Activated naive CD8-positive, alpha-beta T cell (primary cell): ENCODE measurements around the gene H2BK1.

Experiments
- H3K27ac Mint-ChIP-seq: one replicate; pipeline ENCODE4 v1.8.0; 2021; ENCODE audit warnings: mixed read lengths
- H3K27me3 Mint-ChIP-seq: one replicate; pipeline ENCODE4 v1.8.0; 2021; ENCODE audit warnings: mixed read lengths
- H3K36me3 Mint-ChIP-seq: one replicate; pipeline ENCODE4 v1.8.0; 2021; ENCODE audit warnings: mixed read lengths
- H3K4me1 Mint-ChIP-seq: one replicate; pipeline ENCODE4 v1.8.0; 2021; ENCODE audit warnings: low read depth, mixed read lengths
- H3K4me3 Mint-ChIP-seq: one replicate; pipeline ENCODE4 v1.8.0; 2021; ENCODE audit warnings: mild to moderate bottlenecking, mixed read lengths
- H3K9me3 Mint-ChIP-seq: one replicate; pipeline ENCODE4 v1.8.0; 2021; ENCODE audit warnings: low read depth, mixed read lengths

H2BK1 gene

DNA sequence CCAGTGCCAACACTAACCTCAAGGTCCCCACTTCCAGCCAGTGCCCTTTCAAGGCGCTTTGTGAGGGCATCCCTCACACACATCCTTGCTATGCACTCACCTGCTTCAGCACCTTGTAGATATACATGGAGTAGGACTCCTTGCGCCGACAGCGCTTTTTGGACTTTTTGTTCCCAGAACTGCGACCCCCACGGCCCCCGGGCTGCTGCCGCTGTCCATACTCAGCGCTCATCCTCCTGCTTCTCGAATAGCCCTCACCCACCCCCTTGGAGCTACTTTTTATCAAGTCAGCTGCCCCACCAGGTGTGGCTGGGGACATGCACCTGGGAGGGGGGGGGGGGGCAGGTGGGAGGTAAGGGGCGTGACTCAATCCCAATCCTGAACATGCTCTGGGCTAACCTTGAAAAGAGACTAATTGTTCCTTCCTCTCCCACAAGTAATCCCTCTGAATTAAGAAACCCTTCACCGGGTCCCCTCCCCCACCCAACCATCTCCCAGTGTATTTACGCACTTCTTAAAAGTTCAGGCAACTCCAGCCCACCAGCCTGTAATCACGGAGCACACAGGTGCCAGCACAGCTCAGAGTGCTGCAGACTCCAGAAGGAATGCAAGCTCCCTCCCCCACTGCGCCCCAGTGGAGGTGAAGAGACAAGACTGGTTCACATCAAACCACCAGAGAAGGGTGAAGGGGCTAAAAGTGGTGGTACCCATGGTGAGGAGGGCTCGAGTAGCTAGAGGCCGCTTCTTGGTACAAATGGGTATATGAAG, at the start of gene H2BK1:
Gene H2BK1 (minus strand): TSS at position 402 of the 768 bp plus-strand sequence. CDS start 170 bp downstream, at position 232.
- H3K4me1 Mint-ChIP-seq = peaks cover 24% of the 10 kb centered on the region
- no peaks in the 10 kb centered on the region for H3K27me3 Mint-ChIP-seq
- no peak within 1 kb of the TSS for H3K4me3 Mint-ChIP-seq
- no peak within 1 kb of the TSS for H3K27ac Mint-ChIP-seq
- no peaks in the 10 kb centered on the region for H3K9me3 Mint-ChIP-seq
- H3K36me3 Mint-ChIP-seq = no peaks in the 10 kb centered on the region

DNA sequence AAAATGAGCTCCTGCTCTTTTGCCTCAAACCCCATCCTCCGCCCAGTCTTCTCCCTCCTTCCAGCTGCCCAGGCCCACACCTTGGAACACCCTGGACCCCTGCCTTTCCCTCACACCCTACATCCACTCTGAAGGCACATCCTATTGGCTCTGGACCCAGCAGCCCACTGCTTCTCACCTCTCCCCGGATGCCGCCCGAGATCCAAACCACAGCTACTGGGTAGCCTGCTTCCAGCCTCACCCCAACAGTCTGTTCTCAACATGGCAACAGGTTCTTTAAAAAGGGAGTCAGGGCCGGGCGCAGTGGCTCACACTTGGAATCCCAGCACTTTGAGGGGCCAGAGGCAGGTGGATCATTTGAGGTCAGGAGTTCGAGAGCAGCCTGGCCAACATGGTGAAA, 47.7 kb upstream of the H2BK1 start:
- H3K4me1 Mint-ChIP-seq = no peaks in the 10 kb centered on the region
- H3K27ac Mint-ChIP-seq = no peak overlapping the region
- no peaks in the 10 kb centered on the region for H3K27me3 Mint-ChIP-seq
- no peaks in the 10 kb centered on the region for H3K36me3 Mint-ChIP-seq
- no peak overlapping the region for H3K4me3 Mint-ChIP-seq
- H3K9me3 Mint-ChIP-seq = no peaks in the 10 kb centered on the region

GRCh38 chr7:151256410-151257045, 46.2 kb upstream of the H2BK1 start:
- Mint-ChIP-seq H3K27ac (no peak overlapping the region), H3K27me3 (no peaks in the 10 kb centered on the region), H3K4me3 (no peak overlapping the region), H3K4me1 (peaks cover 6% of the 10 kb centered on the region), H3K9me3 (no peaks in the 10 kb centered on the region), H3K36me3 (no peaks in the 10 kb centered on the region)

- no peaks in the 10 kb centered on the region for H3K27me3 Mint-ChIP-seq
- H3K4me3 Mint-ChIP-seq = no peak overlapping the region
- no peaks in the 10 kb centered on the region for H3K9me3 Mint-ChIP-seq
- no peaks in the 10 kb centered on the region for H3K36me3 Mint-ChIP-seq
- peaks cover 15% of the 10 kb centered on the region for H3K4me1 Mint-ChIP-seq
- no peak overlapping the region for H3K27ac Mint-ChIP-seq
Measured at GRCh38 chr7:151255390-151255789, 45.1 kb upstream of the H2BK1 start.

GRCh38 chr7:151254851-151255250, 44.6 kb upstream of the H2BK1 start:
- Mint-ChIP-seq H3K4me3 (no peak overlapping the region), H3K4me1 (peaks cover 19% of the 10 kb centered on the region), H3K9me3 (no peaks in the 10 kb centered on the region), H3K27ac (no peak overlapping the region), H3K27me3 (no peaks in the 10 kb centered on the region), H3K36me3 (no peaks in the 10 kb centered on the region)

DNA sequence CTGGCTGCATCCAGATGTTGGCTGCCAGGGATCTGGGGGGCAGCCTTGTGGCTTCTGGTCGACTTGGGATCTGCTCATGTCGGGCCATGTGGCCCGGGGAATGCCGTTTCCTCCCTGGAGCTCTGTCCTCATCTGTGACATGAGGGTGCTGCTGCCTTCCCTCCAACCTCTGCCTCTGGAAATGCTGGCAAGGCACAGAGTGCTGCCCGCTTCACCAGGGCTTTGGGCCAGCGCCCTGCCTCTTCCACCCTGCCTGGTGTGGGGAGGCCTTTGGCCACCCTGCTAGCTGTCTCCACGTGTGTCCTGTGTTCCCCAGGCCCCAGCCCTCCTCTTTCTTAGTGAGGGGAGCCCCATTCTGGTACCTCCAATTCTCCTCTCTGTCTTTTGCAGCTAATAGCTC, 44.0 kb upstream of the H2BK1 start:
- H3K27ac Mint-ChIP-seq = no peak overlapping the region
- no peak overlapping the region for H3K4me3 Mint-ChIP-seq
- H3K4me1 Mint-ChIP-seq = peaks cover 21% of the 10 kb centered on the region
- H3K9me3 Mint-ChIP-seq = no peaks in the 10 kb centered on the region
- H3K27me3 Mint-ChIP-seq = no peaks in the 10 kb centered on the region
- no peaks in the 10 kb centered on the region for H3K36me3 Mint-ChIP-seq

- H3K27me3 Mint-ChIP-seq = no peaks in the 10 kb centered on the region
- peak overlapping the region; percentile 69 for H3K4me3 Mint-ChIP-seq
- no peaks in the 10 kb centered on the region for H3K9me3 Mint-ChIP-seq
- H3K27ac Mint-ChIP-seq = no peak overlapping the region
- H3K4me1 Mint-ChIP-seq = peaks cover 26% of the 10 kb centered on the region
- H3K36me3 Mint-ChIP-seq = no peaks in the 10 kb centered on the region
Measured at GRCh38 chr7:151252961-151253711, 42.8 kb upstream of the H2BK1 start.

DNA sequence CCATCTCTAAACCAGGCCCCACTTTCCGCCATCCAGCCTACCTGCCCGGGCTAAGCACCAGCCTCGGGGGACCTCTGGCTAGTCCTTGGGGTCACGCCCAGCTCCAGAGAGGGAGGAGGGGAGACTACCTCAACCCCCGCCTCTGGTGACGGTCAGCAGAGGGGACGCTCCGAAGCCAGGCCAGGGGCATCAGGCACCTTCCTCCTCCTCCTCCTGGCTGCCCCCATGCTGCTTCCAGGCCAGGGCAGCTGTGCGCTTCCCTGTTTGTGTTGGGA, 42.2 kb upstream of the H2BK1 start:
- Mint-ChIP-seq H3K9me3 (no peaks in the 10 kb centered on the region), H3K27me3 (no peaks in the 10 kb centered on the region), H3K36me3 (no peaks in the 10 kb centered on the region), H3K4me3 (peak overlapping the region; percentile 69), H3K4me1 (peaks cover 30% of the 10 kb centered on the region), H3K27ac (no peak overlapping the region)

GRCh38 chr7:151251689-151252560, 41.6 kb upstream of the H2BK1 start:
- H3K27ac Mint-ChIP-seq = no peak overlapping the region
- H3K9me3 Mint-ChIP-seq = no peaks in the 10 kb centered on the region
- peaks cover 30% of the 10 kb centered on the region for H3K4me1 Mint-ChIP-seq
- peak overlapping the region; percentile 65 for H3K4me3 Mint-ChIP-seq
- H3K27me3 Mint-ChIP-seq = no peaks in the 10 kb centered on the region
- H3K36me3 Mint-ChIP-seq = no peaks in the 10 kb centered on the region

- no peaks in the 10 kb centered on the region for H3K27me3 Mint-ChIP-seq
- no peaks in the 10 kb centered on the region for H3K9me3 Mint-ChIP-seq
- peaks cover 30% of the 10 kb centered on the region for H3K4me1 Mint-ChIP-seq
- peak overlapping the region; percentile 73 for H3K4me3 Mint-ChIP-seq
- H3K27ac Mint-ChIP-seq = peak overlapping the region; percentile 35
- H3K36me3 Mint-ChIP-seq = no peaks in the 10 kb centered on the region
Measured at GRCh38 chr7:151251328-151251688, 41.0 kb upstream of the H2BK1 start.

DNA sequence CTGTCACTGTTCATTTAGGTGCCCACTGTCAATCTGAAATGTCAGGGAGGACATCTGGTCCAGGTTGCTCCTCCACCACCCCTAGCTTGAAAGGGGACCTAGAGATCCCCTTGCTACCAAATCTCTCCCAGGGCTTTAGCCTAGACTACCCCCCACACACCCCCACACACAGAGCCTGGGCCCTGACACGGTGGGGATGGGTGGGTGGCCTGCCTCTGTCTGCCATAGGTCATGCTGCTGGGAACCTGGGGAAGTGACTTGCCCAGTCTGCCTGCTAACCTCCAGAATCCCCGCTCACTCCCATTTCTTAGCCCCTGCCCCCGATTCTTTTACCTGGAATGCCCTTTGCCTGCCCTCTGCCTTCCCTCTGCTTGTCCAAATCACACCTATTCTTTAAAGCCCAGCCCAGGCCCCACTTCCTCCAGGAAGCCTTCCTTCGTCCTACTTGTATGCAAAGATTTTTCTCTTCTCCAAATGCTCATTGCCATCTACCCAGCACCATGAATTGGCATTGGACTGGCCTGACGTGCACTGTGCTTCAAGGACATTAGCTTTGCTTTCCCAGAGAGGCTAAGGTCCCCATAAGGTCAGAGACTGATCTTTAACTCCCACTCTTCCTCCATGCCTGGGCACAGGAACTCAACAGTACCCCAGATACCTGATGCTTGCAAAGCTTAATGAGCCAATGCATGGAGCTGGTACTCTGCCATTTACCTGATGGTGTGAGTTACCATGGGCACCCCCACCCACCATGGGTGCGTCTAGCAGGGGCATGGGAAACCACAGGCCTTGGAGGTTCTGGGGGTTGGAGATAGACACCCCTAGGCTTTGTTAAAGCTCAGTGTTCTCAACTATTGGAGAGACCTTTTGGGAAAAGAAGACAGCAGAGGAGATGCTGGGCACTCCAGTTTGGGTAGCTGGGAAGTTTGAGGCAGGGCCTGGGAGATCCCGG, 40.2 kb upstream of the H2BK1 start:
- peak overlapping the region; percentile 73 for H3K4me3 Mint-ChIP-seq

GRCh38 chr7:151249732-151250072, 39.4 kb upstream of the H2BK1 start:
- Mint-ChIP-seq H3K4me3 (peak overlapping the region; percentile 65), H3K27me3 (no peaks in the 10 kb centered on the region), H3K4me1 (peaks cover 34% of the 10 kb centered on the region), H3K9me3 (no peaks in the 10 kb centered on the region), H3K27ac (no peak overlapping the region), H3K36me3 (no peaks in the 10 kb centered on the region)

More for the DNA sequence above, 40.2 kb upstream of the H2BK1 start:
- Mint-ChIP-seq H3K36me3 (no peaks in the 10 kb centered on the region), H3K4me1 (peaks cover 33% of the 10 kb centered on the region), H3K9me3 (no peaks in the 10 kb centered on the region), H3K27ac (peak overlapping the region; percentile 4), H3K27me3 (no peaks in the 10 kb centered on the region)

DNA sequence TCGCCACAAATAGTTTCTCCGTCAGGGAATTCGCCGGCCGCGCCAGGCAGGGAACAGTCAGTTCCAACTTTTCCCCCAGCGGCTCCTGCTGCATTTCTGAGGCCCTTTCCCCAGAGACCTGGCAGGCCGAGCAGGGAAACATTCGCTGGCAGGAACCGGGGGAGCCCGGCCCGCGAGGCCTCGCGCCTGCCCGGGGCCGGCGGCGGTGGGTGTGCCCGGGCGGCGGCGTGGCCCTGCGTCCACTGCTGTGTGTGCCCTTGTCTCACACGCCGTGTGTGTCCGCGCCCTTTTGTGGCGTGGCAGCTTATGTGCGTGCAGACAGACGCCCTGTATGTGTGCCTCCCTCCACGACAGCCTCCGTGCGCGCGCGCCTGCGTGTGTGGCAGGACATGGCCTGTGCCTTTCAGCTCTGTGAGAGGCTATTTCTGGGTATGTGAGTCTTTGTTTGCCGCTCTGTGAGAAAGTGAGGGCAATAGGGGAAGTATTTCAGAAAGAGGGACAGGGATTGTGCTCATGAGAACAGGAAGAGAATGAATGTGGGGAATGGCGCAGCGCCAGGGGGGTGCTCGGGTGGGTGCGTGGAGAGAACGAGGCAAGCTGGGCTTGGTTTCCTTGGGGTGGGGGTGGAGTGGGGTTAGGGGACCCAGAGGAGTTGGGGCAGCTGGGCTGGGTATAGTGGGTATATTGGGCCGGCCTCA, 38.9 kb upstream of the H2BK1 start:
- peaks cover 39% of the 10 kb centered on the region for H3K4me1 Mint-ChIP-seq
- H3K4me3 Mint-ChIP-seq = peak overlapping the region; percentile 65
- no peaks in the 10 kb centered on the region for H3K36me3 Mint-ChIP-seq
- H3K27ac Mint-ChIP-seq = no peak overlapping the region
- H3K9me3 Mint-ChIP-seq = no peaks in the 10 kb centered on the region
- H3K27me3 Mint-ChIP-seq = no peaks in the 10 kb centered on the region
